GM13977 (cell line): ENCODE results near the gene PAM16.
"Not testable (repeated sequence)": the region's sequence is repeated elsewhere in the genome, so short reads cannot be mapped to it uniquely, and the experiment has no call there.

Experiments
- DNase-seq: peaks from one replicate; pipeline ENCODE4 v3.0.0; 2012; ENCODE audit warnings: low spot score
- in situ Hi-C: fragments of 300-500 bp; cut with MboI; formaldehyde crosslinking; loops from one replicate; pipeline ENCODE4 v1.12.0; 2022; ENCODE audit warnings: low sequenced_read_pairs, low pct_unique_long_range_greater_than_20kb, mixed read lengths, inconsistent platforms; ENCODE audit not compliant: unreplicated experiment
- TF ChIP-seq, protein P1 (sequence below): IDR thresholded peaks from 2 replicates; pipeline ENCODE4 v1.5.1; 2012; ENCODE audit warnings: mild to moderate bottlenecking, control low read depth; ENCODE audit not compliant: insufficient read depth; ENCODE audit errors: extremely low read depth, missing control alignments

The PAM16 gene

DNA sequence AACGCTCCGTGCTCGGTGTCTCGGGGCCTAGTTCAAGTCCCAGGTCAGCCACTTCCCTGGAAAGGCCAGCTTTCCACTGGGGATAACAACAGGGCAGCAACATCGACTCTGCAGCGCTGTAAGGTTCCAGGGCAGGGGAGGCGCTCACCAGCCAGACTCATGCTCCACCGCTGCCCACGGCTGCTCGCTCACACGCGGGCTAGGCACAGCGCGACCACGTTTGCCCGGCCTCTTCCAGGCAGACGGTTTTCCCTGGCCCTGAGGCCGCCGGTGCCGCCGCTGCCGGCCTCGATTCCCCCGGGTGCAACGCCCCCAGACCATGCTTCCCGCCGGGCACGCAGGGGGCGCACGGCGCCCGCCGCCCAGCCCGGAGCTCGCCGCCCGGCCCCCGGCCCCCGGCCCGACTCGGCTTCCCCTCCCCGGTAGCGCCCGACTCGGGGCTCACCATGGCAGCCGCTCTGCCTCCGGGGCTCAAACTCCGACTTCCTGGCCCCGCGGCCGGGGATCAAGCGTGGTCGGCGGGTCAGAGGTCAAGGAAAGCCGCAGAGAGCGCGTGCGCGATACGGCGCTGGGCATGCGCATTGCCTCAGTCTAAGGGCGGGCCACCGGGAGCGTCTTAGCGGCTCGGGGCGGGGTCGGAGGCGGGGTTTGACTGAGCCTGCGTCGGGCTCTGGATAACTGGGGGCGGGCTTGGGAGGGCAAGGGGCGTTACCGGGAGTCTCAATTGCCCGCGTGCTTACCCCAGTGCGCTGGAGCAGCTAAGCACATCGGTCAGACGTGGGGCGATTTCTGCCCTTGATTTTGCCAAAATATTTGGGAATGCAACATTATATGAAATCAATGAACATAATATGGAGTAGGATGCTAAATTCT lies at the start of gene PAM16:
TSS of gene PAM16 (minus strand) at position 535 of the 873 bp plus-strand sequence. CDS start at position 448, 87 bp downstream.
- peak; percentile 99 for DNase-seq
- TF ChIP-seq, protein P1, sequence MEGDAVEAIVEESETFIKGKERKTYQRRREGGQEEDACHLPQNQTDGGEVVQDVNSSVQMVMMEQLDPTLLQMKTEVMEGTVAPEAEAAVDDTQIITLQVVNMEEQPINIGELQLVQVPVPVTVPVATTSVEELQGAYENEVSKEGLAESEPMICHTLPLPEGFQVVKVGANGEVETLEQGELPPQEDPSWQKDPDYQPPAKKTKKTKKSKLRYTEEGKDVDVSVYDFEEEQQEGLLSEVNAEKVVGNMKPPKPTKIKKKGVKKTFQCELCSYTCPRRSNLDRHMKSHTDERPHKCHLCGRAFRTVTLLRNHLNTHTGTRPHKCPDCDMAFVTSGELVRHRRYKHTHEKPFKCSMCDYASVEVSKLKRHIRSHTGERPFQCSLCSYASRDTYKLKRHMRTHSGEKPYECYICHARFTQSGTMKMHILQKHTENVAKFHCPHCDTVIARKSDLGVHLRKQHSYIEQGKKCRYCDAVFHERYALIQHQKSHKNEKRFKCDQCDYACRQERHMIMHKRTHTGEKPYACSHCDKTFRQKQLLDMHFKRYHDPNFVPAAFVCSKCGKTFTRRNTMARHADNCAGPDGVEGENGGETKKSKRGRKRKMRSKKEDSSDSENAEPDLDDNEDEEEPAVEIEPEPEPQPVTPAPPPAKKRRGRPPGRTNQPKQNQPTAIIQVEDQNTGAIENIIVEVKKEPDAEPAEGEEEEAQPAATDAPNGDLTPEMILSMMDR, result no peak
- in situ Hi-C loops, result no loop called here

DNA sequence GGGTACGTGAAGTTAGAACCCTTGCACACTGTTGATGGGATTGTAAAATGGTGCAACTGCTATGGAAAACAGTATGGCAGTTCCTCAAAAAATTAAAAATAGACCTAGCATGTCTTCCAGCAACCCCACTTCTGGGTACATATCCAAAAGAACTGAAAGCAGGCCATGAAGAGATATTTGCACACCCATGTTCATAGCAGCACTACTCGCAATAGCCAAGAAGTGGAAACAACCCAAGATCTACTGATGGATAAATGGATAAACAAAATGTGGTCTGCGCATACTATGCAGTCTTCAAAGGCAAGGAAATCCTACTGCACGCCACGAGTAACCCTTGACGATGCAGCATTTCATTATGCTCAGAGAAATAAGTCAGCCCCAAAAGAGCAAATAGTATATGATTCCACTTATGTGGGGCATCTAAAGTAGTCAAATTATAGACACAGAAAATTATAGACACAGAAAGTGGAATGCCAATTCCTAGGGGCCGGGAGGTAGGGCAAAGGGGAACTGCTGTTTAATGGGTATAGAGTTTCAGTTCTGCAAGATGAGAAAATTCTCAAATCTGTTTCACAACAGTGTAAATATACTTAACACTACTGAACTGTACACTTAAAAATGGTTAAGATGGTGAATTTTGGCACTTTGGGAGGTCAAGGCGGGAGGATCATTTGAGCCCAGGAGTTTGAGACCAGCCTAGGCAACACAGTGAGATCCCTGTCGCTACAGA lies 48.0 kb upstream of the PAM16 start:
- DNase-seq, result no peak
- in situ Hi-C loops, result no loop called here
- TF ChIP-seq, protein P1, result no peak

DNA sequence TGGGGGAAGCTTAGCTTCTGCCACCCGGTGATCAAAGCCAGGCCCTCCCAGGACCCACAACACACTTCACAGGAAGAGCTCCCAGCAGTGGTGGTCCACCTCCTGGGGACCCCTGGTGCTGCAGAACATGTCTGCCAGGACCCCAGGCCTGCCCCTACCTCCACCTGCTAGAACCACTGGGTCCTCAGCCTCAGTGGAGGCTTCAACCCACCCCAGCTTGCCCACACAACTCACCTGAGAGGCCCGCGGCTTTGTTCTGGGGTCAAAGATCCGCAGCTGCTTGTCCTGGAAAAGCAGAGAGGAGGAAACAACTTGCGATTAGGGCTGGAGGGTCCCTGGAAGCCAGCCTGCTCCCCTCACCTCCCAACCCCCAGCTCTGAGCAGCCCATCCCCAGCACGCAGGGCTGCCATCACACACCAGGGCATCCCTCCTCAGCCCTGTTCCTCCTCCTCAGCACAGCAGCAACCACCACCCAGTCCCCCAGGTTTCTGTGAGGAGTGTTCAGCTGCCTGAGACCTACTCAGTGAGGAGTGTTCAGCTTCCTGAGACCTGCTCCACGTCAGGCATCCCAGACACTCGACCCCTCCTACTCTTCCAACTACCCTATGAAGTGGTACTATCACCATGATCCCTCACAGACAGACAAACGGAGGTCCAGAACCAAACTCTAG lies 44.1 kb upstream of the PAM16 start:
- TF ChIP-seq, protein P1, result no peak
- in situ Hi-C loops, result no loop called here
- DNase-seq, result no peak

DNA sequence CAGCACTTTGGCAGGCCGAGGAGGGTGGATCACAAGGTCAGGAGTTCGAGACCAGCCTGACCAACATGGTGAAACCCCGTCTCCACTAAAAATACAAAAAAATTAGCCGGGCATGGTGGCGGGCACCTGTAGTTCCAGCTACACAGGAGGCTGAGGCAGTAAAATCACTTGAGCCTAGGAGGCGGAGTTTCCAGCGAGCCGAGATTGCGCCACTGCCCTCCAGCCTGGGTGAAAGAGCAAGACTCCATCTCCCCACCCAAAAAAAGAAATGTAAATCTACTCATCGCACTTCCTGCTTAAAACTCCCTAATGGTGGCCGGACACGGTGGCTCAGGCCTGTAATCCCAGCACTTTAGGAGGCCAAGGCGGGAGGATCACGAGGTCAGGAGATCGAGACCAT lies 42.7 kb upstream of the PAM16 start:
- in situ Hi-C loops, result not testable (repeated sequence)

DNA sequence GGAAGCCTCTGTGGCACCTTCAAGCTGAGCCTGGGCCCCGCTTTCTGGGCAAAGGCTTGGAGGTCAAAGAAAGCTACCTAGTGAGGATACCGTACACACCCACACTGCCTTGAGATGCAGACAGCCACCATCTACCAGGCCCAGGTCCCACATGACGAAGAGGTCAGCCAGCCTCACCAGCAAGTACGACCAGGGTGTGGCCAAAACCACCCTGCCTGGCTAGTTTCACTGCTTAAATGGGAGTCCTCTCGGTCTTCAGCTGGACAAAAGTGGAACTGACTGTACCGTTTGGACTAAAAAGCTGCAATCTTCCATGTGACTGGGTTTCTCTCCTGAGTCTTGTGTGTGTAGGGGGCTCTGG lies 42.1 kb upstream of the PAM16 start:
- DNase-seq, result no peak
- TF ChIP-seq, protein P1, result no peak
- in situ Hi-C loops, result no loop called here

More for the DNA sequence above, 42.7 kb upstream of the PAM16 start:
- DNase-seq, result not testable (repeated sequence)

DNA sequence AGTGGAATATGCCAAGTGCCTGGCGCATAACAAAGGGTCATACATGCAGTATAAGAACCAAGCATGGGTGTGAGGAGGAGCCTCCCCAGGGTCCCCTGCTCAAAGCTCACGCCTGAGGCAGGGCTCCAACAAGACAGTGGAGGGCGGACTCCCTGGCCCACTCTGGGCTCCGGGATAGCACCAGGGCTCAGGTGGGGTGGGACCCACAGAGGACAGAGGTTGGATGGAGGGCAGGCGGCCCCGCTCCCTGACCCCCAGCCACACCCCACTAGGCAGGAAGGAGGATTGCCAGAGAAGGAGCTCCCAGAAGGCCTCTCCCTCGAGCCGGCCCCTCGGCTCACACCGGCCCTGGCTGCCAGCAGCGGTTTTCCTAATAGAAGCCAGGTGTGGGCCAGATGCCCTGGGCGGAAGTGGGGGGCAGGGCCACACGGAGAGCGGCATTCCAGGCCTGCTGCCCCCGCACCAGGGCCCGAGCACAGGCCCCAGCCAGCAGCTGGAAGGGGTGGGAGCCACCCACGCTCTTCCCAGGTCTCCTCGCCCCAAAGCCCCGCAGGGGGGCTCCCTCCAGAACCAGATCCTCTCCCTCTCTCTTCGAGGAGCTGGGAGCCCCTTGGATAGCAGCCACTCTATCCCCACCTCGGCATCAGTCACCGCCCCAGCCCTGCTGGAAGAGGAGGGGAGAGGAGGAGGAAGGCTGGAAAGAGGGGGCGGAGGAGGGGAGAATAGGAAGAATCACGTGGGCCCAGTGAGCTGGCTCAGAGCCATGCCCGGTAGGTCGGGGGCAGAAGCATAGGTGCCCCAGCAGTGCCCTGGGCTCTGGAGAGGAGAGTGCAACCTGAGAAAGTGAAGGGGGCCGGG lies 41.5 kb upstream of the PAM16 start:
- in situ Hi-C loops, result no loop called here
- DNase-seq, result no peak
- TF ChIP-seq, protein P1, result no peak
